Pancreas (tissue), 10 donors: ENCODE measurements around the gene CSNK1G1. TPM values are rescaled to one million over a fixed set of nuclear protein-coding genes. Genes with fewer than 3 reads are reported as not detected.

ENCODE experiments used
- ATAC-seq, 4 donors: fragments of 200-7000 bp; cut with Tn5 transposase; one replicate each; pipeline versions ENCODE4 v1.8.0 to v1.9.1; 2020; ENCODE audit warnings: mild to moderate bottlenecking in 4 of 4, moderate library complexity in 4 of 4
- DNase-seq, 6 donors: peaks; one replicate each; pipeline ENCODE4 v3.0.0-alpha.2; 2020
- FAIRE-seq: peaks from 2 replicates; lab custom pipeline; 2012; peaks lifted over from hg19 to GRCh38; lab: Jason Lieb, UNC
- H3K27ac ChIP-seq, 4 donors: fragments of 200-600 bp; sonication (generic); 1 replicate in 3 of 4; 2 replicates in 1 of 4; pipeline versions ENCODE4 v1.5.0 to v1.8.0; 2020
- H3K27me3 ChIP-seq, 4 donors: fragments of 200-600 bp; one replicate each; pipeline ENCODE4 v1.8.0; 2021
- H3K36me3 ChIP-seq, 3 donors: fragments of 200-600 bp; sonication (generic) in 1 of 3; one replicate each; pipeline versions ENCODE4 v1.5.0 to v1.8.0; 2020 to 2021
- H3K4me1 ChIP-seq, 3 donors: fragments of 200-600 bp; one replicate each; pipeline ENCODE4 v1.8.0; 2021
- H3K4me3 ChIP-seq, 4 donors: fragments of 200-600 bp; sonication (generic) in 2 of 4; one replicate each; pipeline versions ENCODE4 v1.5.0 to v1.8.0; 2020 to 2021
- H3K9me3 ChIP-seq, 4 donors: fragments of 200-600 bp; one replicate each; pipeline ENCODE4 v1.8.0; 2021
- WGBS, 2 donors: extraction: QIAGEN DNeasy Blood & Tissue Kit; methylation state at CpG; one replicate each; pipeline ENCODE4 v1.1.7; 2013; 5-methylcytosine and 5-hydroxymethylcytosine counted together
- intact Hi-C, 3 donors: fragments of 100-400 bp; cut with DNase I; formaldehyde crosslinking; loops; one replicate each; pipeline versions ENCODE4 v1.11.1 to v1.14.2; 2022
- polyA plus RNA-seq, 2 donors: library from polyadenylated mRNA; stranded (reverse); fragments of 200-250 nt; gene quantifications; one replicate each; pipeline ENCODE4 v1.2.3, GENCODE V29; 2013
- total RNA-seq, 6 donors: library from RNA; stranded (reverse); fragmentation: NEBNext Ultra II Directional in 4 of 6; extraction: Animal tissue kit (Norgen Biotek cat#: 25700) in 4 of 6; gene quantifications; one replicate each; pipeline versions ENCODE4 v1.2.1 to v1.2.4, GENCODE V29; 2021 to 2023
- TF ChIP-seq, protein P1 (sequence below), 4 donors: fragments of 200-600 bp; sonication (generic) in 3 of 4; IDR thresholded peaks; one replicate each; pipeline versions ENCODE4 v1.5.0 to v1.8.0; 2021; ENCODE audit warnings: antibody characterized with exemption in 4 of 4
- donor health status: healthy with polysubstance abuse.
- donor health status: DM: no; HTN: no; CAD: no; lungs with moderate emphysema.
- donor health status: DM: no; HTN: no; CAD: no.
- donor health status: control.
- donor health status: control.
- donor health status: Bipolar disorder and iron deficiency.
- donor health status: DM: yes; HTN: yes; CAD: no.
- donor health status: DM: no; HTN: no; CAD: no.
- donor health status: DM: no; HTN: no; CAD: no.
- donor health status: DM: yes; HTN: yes; CAD: no.

The CSNK1G1 gene
- total and polyA plus RNA-seq, 8 donors = 2.4 to 12.1 (median 7.0) TPM

- DNase-seq (peak in 5 of 6 donors; percentile 35 to 81 (median 64)), FAIRE-seq (no peak), ATAC-seq (peak; percentile 2 to 12 (median 6))
- Histone ChIP-seq H3K27ac (peak overlapping the region in 1 of 4 donors; percentile 30), H3K4me1 (peaks cover 0 to 11% (median 4%) of the 10 kb centered on the region in 3 donors), H3K4me3 (peak overlapping the region; percentile 35 to 75 (median 50)), H3K27me3 (no peaks in the 10 kb centered on the region), H3K9me3 (no peaks in the 10 kb centered on the region), H3K36me3 (peaks cover 0 to 27% (median 14%) of the 10 kb centered on the region in 3 donors)
- intact Hi-C loops = no loop called here
- TF ChIP-seq, protein P1, sequence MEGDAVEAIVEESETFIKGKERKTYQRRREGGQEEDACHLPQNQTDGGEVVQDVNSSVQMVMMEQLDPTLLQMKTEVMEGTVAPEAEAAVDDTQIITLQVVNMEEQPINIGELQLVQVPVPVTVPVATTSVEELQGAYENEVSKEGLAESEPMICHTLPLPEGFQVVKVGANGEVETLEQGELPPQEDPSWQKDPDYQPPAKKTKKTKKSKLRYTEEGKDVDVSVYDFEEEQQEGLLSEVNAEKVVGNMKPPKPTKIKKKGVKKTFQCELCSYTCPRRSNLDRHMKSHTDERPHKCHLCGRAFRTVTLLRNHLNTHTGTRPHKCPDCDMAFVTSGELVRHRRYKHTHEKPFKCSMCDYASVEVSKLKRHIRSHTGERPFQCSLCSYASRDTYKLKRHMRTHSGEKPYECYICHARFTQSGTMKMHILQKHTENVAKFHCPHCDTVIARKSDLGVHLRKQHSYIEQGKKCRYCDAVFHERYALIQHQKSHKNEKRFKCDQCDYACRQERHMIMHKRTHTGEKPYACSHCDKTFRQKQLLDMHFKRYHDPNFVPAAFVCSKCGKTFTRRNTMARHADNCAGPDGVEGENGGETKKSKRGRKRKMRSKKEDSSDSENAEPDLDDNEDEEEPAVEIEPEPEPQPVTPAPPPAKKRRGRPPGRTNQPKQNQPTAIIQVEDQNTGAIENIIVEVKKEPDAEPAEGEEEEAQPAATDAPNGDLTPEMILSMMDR (IDR thresholded peaks at IDR 0.05) = no peak
- WGBS, 2 donors = 25 to 35% methylated on average over 27 of the region's 27 CpGs
Observed at GRCh38 chr15:64152507-64153387, 203.2 kb downstream of the CSNK1G1 start.

DNA sequence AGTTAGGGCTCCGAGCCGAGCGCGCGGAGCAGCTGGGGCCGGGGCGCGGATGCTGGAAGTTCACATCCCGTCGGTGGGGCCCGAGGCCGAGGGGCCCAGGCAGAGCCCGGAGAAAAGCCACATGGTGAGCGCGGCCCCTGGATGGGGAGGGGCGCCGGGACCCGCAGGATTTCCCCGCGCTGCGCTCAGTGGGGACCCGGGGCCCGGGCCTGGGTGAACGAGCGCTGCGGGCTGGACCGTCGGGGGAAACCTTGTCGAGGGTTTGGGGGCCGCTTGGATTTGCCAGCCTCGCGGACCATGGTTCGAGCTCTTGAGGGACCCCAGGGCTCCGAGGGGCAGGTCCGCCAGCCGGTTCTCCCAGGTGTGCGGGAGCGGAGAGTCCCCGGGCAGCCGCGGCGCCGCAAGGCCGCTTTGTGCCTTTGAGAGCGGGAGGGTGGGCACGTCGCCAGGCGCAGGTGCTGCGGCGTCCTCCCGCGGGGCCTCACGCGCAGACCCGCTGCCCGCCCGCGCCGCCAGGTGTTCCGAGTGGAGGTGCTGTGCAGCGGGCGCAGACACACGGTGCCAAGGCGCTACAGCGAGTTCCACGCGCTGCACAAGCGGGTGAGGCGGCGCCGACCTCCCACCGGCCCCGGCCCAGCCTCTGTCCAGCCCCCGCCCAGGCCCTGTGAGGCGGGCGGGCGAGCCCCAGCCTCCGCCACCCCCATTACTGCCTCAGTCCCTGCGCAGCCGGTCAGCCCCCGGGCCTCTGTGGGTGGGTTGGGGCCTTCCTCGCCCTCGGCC is 204.1 kb downstream of the CSNK1G1 start, which contains the start of gene SNX22:
TSS of gene SNX22 (plus strand) at position 5 of the 780 bp plus-strand sequence. CDS start at position 50, 45 bp downstream.
- peak; percentile 5 to 28 (median 18) for ATAC-seq
- H3K27me3 ChIP-seq = no peaks in the 10 kb centered on the region
- H3K9me3 ChIP-seq = no peaks in the 10 kb centered on the region
- WGBS, 2 donors = 2 to 3% methylated on average over 37 to 83 of the region's 83 CpGs
- H3K4me3 ChIP-seq = peak within 1 kb of the TSS; percentile 35 to 75 (median 50)
- H3K4me1 ChIP-seq = peaks cover 0 to 11% (median 4%) of the 10 kb centered on the region in 3 donors
- peak within 1 kb of the TSS in 2 of 4 donors; percentile 23 to 30 for H3K27ac ChIP-seq
- TF ChIP-seq, protein P1 (IDR thresholded peaks at IDR 0.05) = no peak
- FAIRE-seq = no peak
- intact Hi-C loops = no loop called here
- peak in 5 of 6 donors; percentile 41 to 87 (median 67) for DNase-seq
- peaks cover 0 to 19% (median 9%) of the 10 kb centered on the region in 3 donors for H3K36me3 ChIP-seq

DNA sequence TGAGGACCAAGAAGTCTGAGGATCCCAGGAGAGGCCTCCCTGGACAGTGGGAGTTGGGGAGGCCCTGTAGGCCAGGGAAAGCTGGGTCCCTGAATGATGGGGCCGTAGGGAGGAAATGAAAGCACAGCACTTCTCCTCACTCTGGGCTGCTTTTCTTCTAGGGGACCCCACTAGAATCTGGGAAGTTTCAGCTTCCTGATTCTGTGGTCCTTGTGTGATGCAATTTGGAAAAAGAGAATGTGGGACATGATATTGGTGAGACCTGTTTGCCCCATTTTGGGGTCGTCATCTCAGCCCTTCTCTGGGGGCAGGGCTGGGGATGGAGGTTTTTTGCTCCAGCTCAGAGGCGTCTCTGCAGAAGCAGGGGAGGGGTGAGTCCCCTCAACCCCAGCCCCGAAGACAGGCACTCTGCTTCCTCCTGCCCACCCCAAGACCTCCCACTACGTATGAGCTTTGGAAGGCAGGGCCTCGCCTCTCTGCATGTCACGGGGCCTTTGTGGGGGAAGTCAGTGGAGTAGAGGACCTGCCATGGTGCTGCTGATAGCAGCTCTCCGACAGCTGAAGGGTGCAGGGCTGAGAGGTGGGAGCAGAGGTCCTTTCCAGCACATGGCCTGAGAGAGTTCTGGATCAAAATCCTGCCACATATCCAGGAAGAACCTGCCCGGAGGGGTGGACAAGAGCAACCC is 205.9 kb downstream of the CSNK1G1 start:
- DNase-seq (no peak), ATAC-seq (no peak), FAIRE-seq (no peak)
- Histone ChIP-seq H3K36me3 (peaks cover 0 to under 1% (median 0%) of the 10 kb centered on the region in 3 donors), H3K27ac (no peak overlapping the region), H3K27me3 (no peaks in the 10 kb centered on the region), H3K9me3 (no peaks in the 10 kb centered on the region), H3K4me3 (no peak overlapping the region), H3K4me1 (peaks cover 0 to 11% (median 4%) of the 10 kb centered on the region in 3 donors)
- TF ChIP-seq, protein P1 (IDR thresholded peaks at IDR 0.05) = no peak
- intact Hi-C loops = no loop called here
- 77 to 83% methylated on average over 9 of the region's 9 CpGs for WGBS, 2 donors

DNA sequence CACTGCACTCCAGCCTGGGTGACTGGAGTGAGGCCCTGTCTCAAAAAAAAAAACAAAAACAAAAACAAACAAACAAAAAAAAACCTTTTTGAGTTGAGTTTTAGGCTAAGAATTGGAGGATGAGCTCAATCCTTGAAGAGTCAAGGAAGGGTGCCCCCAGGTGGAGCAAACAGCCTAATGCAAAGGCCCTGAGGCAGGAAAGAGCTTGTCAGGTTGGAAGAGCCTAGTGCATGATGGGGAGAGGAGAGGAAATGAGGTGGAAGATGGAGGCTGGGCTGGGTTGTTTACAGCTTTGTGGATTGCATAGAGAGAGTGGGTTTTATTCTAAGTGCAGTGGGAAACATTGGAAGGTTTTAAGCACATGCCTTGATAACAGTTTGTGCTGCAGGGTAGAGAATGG is 206.5 kb downstream of the CSNK1G1 start:
- TF ChIP-seq, protein P1 (IDR thresholded peaks at IDR 0.05) = no peak
- no peaks in the 10 kb centered on the region for H3K9me3 ChIP-seq
- H3K4me1 ChIP-seq = peaks cover 0 to 11% (median 4%) of the 10 kb centered on the region in 3 donors
- no peaks in the 10 kb centered on the region for H3K36me3 ChIP-seq
- H3K27me3 ChIP-seq = no peaks in the 10 kb centered on the region
- FAIRE-seq (no peak), ATAC-seq (no peak), DNase-seq (no peak)
- intact Hi-C loops = no loop called here
- H3K27ac ChIP-seq = no peak overlapping the region
- H3K4me3 ChIP-seq = no peak overlapping the region
